Lung (tissue), 12 donors: ENCODE results near the gene PTPRC. TPM values are rescaled to one million over a fixed set of nuclear protein-coding genes. Genes with fewer than 3 reads are reported as not detected.

Source experiments
- ATAC-seq: fragments of 200-7000 bp; cut with Tn5 transposase; one replicate; pipeline ENCODE4 v1.9.1; 2020; ENCODE audit warnings: moderate number of reproducible peaks; ENCODE audit not compliant: insufficient read depth, low FRiP score
- DNase-seq, 3 donors: peaks; one replicate each; pipeline ENCODE4 v3.0.0-alpha.2; 2013 to 2017
- H3K27ac ChIP-seq, 2 donors: one replicate each; pipeline ENCODE4 v1.5.1; 2013; ENCODE audit warnings: mild to moderate bottlenecking in 2 of 2, moderate library complexity in 2 of 2, control low read depth in 1 of 2, inconsistent platforms in 1 of 2, low read depth in 1 of 2, low read length in 1 of 2
- H3K27me3 ChIP-seq, 3 donors: one replicate each; pipeline ENCODE4 v1.5.1; 2013; ENCODE audit warnings: low read length in 2 of 3; ENCODE audit not compliant: control insufficient read depth in 3 of 3, insufficient read depth in 3 of 3
- H3K36me3 ChIP-seq, 4 donors: one replicate each; pipeline ENCODE4 v1.5.1; 2013; ENCODE audit warnings: low read length in 4 of 4, mild to moderate bottlenecking in 1 of 4, moderate library complexity in 1 of 4; ENCODE audit not compliant: control insufficient read depth in 4 of 4, insufficient read depth in 4 of 4
- H3K4me1 ChIP-seq, 5 donors: one replicate each; pipeline ENCODE4 v1.5.1; 2013; ENCODE audit warnings: low read length in 5 of 5, mild to moderate bottlenecking in 2 of 5, moderate library complexity in 1 of 5; ENCODE audit not compliant: control insufficient read depth in 5 of 5, insufficient read depth in 5 of 5
- H3K4me3 ChIP-seq: one replicate; pipeline ENCODE4 v1.5.1; 2013; ENCODE audit warnings: mild to moderate bottlenecking, control low read depth, moderate library complexity
- H3K9ac ChIP-seq, 2 donors: one replicate each; pipeline ENCODE4 v1.5.1; 2013; ENCODE audit warnings: low read length in 2 of 2, control low read depth in 1 of 2; ENCODE audit not compliant: insufficient read depth in 1 of 2
- H3K9me3 ChIP-seq, 4 donors: one replicate each; pipeline ENCODE4 v1.5.1; 2013; ENCODE audit warnings: low read length in 3 of 4, mild to moderate bottlenecking in 1 of 4, moderate library complexity in 1 of 4; ENCODE audit not compliant: control insufficient read depth in 4 of 4, insufficient read depth in 3 of 4
- CTCF ChIP-seq: IDR thresholded peaks from 2 replicates; pipeline ENCODE4 v1.5.1; 2012; ENCODE audit warnings: mild to moderate bottlenecking; ENCODE audit errors: control extremely low read depth, extremely low read depth
- WGBS, 2 donors: extraction: QIAGEN DNeasy Blood & Tissue Kit; methylation state at CpG; one replicate each; pipeline ENCODE4 v1.1.7; 2013; 5-methylcytosine and 5-hydroxymethylcytosine counted together
- polyA plus RNA-seq, 2 donors: library from polyadenylated mRNA; stranded (reverse); fragments of 200-250 nt; gene quantifications; one replicate each; pipeline ENCODE4 v1.2.1, GENCODE V29; 2013
- total RNA-seq, 2 donors: library from RNA; depleted of rRNA in 1 of 2; stranded (reverse); fragments of >200 nt in 1 of 2; gene quantifications; one replicate each; pipeline ENCODE4 v1.2.1, GENCODE V29; 2014 to 2021
- donor health status: control.
- donor health status: control.
- donor health status: Bipolar disorder and iron deficiency.
- donor health status: healthy.
- donor health status: DM: yes; HTN: yes; CAD: no.

Gene PTPRC
- total and polyA plus RNA-seq, 4 donors = 8.2 to 142 (median 86.1) TPM

GRCh38 chr1:198636391-198636790 is 2.4 kb upstream of the PTPRC start:
- ATAC-seq = no peak
- 90 to 94% methylated on average over 2 of the region's 2 CpGs for WGBS, 2 donors
- H3K4me1 ChIP-seq = no peaks in the 10 kb centered on the region
- no peak for TF ChIP-seq CTCF
- H3K9me3 ChIP-seq = peaks cover 0 to 2% (median 0%) of the 10 kb centered on the region in 4 donors
- DNase-seq = no peak
- no peak overlapping the region for H3K4me3 ChIP-seq
- H3K9ac ChIP-seq = no peak overlapping the region
- no peak overlapping the region for H3K27ac ChIP-seq
- no peaks in the 10 kb centered on the region for H3K36me3 ChIP-seq
- H3K27me3 ChIP-seq = no peaks in the 10 kb centered on the region

DNA sequence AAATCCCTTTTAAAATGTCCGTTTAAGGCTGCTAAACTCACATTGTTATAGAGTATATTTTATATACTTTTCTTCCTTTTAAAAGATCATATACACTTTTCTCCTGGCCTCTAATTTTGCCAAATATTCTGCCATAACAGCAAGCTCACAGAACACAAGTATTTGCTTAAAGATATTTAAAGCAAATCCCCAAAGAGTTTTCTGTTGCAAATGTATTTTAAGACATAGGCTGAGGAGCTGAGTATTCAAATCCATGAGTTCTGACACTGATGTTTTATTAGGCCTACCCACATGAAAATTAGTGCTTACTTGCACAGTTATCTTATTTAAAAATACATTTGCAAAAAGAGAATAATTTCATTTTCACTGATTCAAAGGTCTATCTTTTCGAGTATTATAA is 1.7 kb upstream of the PTPRC start:
- Histone ChIP-seq H3K9me3 (peaks cover 0 to 2% (median 0%) of the 10 kb centered on the region in 4 donors), H3K4me1 (no peaks in the 10 kb centered on the region), H3K27ac (no peak overlapping the region), H3K36me3 (no peaks in the 10 kb centered on the region), H3K27me3 (no peaks in the 10 kb centered on the region), H3K9ac (no peak overlapping the region), H3K4me3 (no peak overlapping the region)
- TF ChIP-seq CTCF = no peak
- 83 to 87% methylated on average over 2 of the region's 2 CpGs for WGBS, 2 donors
- DNase-seq (no peak), ATAC-seq (no peak)

- no peak overlapping the region for H3K27ac ChIP-seq
- H3K36me3 ChIP-seq = no peaks in the 10 kb centered on the region
- H3K9me3 ChIP-seq = peaks cover 0 to 2% (median 0%) of the 10 kb centered on the region in 4 donors
- H3K27me3 ChIP-seq = no peaks in the 10 kb centered on the region
- no peak overlapping the region for H3K4me3 ChIP-seq
- DNase-seq = no peak
- no peak for TF ChIP-seq CTCF
- no peaks in the 10 kb centered on the region for H3K4me1 ChIP-seq
- H3K9ac ChIP-seq = no peak overlapping the region
- 87 to 100% methylated on average over 1 of the region's 1 CpG for WGBS, 2 donors
- no peak for ATAC-seq
Measured at GRCh38 chr1:198637916-198638437, 863 bp upstream of the PTPRC start.

DNA sequence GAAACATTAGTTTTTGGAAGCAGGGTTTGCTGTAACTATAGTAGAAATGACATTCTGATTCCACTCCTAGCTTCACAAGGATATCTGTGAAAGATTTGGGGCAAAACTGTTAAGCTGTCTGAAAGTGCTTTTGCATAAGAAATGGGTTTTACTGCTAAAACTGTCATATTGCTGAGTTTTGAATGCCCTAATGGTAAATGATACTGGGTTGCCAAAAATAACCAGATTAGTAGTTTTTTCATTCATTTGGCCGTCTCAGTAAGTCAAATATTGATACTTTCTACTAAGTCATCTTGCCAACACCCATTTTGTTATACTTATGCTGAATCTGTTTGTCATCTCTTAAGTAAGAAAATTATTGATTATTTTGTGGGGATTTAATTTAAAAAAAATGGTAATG is 399 bp upstream of the PTPRC start:
- 34 to 45% methylated on average over 1 of the region's 1 CpG for WGBS, 2 donors
- DNase-seq = no peak
- peaks cover 0 to 2% (median 0%) of the 10 kb centered on the region in 4 donors for H3K9me3 ChIP-seq
- H3K4me1 ChIP-seq = no peaks in the 10 kb centered on the region
- no peak overlapping the region for H3K9ac ChIP-seq
- no peak overlapping the region for H3K27ac ChIP-seq
- H3K36me3 ChIP-seq = no peaks in the 10 kb centered on the region
- no peak for TF ChIP-seq CTCF
- ATAC-seq = no peak
- no peaks in the 10 kb centered on the region for H3K27me3 ChIP-seq
- no peak overlapping the region for H3K4me3 ChIP-seq
